Measurements from ENCODE around the gene VAV3.

DNA sequence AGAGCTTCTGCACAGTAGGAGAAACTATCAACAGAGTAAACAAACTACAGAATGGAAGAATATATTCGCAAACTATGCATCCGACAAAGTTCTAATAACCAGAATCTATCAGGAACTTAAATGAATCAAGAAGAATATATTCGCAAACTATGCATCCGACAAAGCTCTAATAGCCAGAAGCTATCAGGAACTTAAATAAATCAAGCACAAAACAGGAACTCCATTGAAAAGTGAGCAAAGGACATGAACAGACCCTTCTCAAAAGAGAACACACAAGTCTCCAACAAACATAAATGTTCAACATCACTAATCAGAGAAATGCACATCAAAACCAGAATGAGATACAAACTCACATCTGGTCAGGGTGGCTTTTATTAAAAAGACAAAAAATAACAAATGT lies 126.9 kb downstream of the VAV3 start:
- TF ChIP-seq, protein P1, sequence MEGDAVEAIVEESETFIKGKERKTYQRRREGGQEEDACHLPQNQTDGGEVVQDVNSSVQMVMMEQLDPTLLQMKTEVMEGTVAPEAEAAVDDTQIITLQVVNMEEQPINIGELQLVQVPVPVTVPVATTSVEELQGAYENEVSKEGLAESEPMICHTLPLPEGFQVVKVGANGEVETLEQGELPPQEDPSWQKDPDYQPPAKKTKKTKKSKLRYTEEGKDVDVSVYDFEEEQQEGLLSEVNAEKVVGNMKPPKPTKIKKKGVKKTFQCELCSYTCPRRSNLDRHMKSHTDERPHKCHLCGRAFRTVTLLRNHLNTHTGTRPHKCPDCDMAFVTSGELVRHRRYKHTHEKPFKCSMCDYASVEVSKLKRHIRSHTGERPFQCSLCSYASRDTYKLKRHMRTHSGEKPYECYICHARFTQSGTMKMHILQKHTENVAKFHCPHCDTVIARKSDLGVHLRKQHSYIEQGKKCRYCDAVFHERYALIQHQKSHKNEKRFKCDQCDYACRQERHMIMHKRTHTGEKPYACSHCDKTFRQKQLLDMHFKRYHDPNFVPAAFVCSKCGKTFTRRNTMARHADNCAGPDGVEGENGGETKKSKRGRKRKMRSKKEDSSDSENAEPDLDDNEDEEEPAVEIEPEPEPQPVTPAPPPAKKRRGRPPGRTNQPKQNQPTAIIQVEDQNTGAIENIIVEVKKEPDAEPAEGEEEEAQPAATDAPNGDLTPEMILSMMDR (IDR thresholded peaks at IDR 0.05): no peak
- no peak for TF ChIP-seq POLR2A (IDR thresholded peaks at IDR 0.05)

All from adrenal gland (tissue), 5 donors.